Hematopoietic multipotent progenitor cell treated with erythropoietin and hydrocortisone succinate and interleukin-3 and kit ligand, for 6 days (in vitro differentiated cells): ENCODE data around the gene GINS2.

Experiments used
- DNase-seq: peaks from one replicate; pipeline ENCODE4 v3.0.0-alpha.2; 2015

Gene GINS2

GRCh38 chr16:85689285-85689949 is 663 bp upstream of the GINS2 start:
- no peak for DNase-seq

GRCh38 chr16:85687651-85688471 is 893 bp downstream of the GINS2 start:
- no peak for DNase-seq

GRCh38 chr16:85686912-85687591 is 1.7 kb downstream of the GINS2 start:
- peak; percentile 43 for DNase-seq

GRCh38 chr16:85685251-85685650 is 3.5 kb downstream of the GINS2 start:
- no peak for DNase-seq

GRCh38 chr16:85683363-85683762 is 5.4 kb downstream of the GINS2 start:
- peak; percentile 55 for DNase-seq

GRCh38 chr16:85682516-85682915 is 6.2 kb downstream of the GINS2 start:
- no peak for DNase-seq

GRCh38 chr16:85681255-85681654 is 7.5 kb downstream of the GINS2 start:
- DNase-seq = no peak

GRCh38 chr16:85680352-85680944 is 8.3 kb downstream of the GINS2 start:
- no peak for DNase-seq

GRCh38 chr16:85679870-85680269 is 8.9 kb downstream of the GINS2 start:
- DNase-seq = no peak

- DNase-seq = no peak
Observed at GRCh38 chr16:85678821-85679220, 9.9 kb downstream of the GINS2 start.

GRCh38 chr16:85678016-85678415 is 10.7 kb downstream of the GINS2 start:
- no peak for DNase-seq

- DNase-seq = no peak
Observed at GRCh38 chr16:85677383-85677967, 11.3 kb downstream of the GINS2 start.

- peak; percentile 59 for DNase-seq
Observed at GRCh38 chr16:85676466-85676865, 12.3 kb downstream of the GINS2 start.

GRCh38 chr16:85675251-85675874 is 13.4 kb downstream of the GINS2 start:
- peak; percentile 70 for DNase-seq

- DNase-seq = no peak
Observed at GRCh38 chr16:85674828-85675227, 13.9 kb downstream of the GINS2 start.

GRCh38 chr16:85674418-85674755 is 14.4 kb downstream of the GINS2 start:
- DNase-seq = no peak

GRCh38 chr16:85673529-85674417 is 15.0 kb downstream of the GINS2 start:
- peak; percentile 97 for DNase-seq

GRCh38 chr16:85670840-85671239 is 17.9 kb downstream of the GINS2 start:
- DNase-seq = no peak

GRCh38 chr16:85668676-85669424 is 19.9 kb downstream of the GINS2 start:
- no peak for DNase-seq

GRCh38 chr16:85667841-85668413 is 20.8 kb downstream of the GINS2 start:
- DNase-seq = no peak
